ENCODE results near the gene TRAK1. TPM values are rescaled to one million over a fixed set of nuclear protein-coding genes. Genes with fewer than 3 reads are reported as not detected.

Gene TRAK1
- polyA plus RNA-seq, 1 donor (not counting 4 experiments of a cell fraction or from before 2014, with no cell fraction given), result 58.2 TPM

- Histone ChIP-seq H3K4me3 (ENCODE audit: control insufficient read depth in 2 of 3, extremely low read depth in 1 of 3, insufficient read depth in 2 of 3, low read depth in 1 of 3, low read length in 3 of 3) (no peak overlapping the region), H3K9me3 (ENCODE audit: control insufficient read depth, low read depth, low read length) (no peaks in the 10 kb centered on the region), H3K36me3 (ENCODE audit: control insufficient read depth in 2 of 2, extremely low read depth in 1 of 2, insufficient read depth in 2 of 2, low read length in 2 of 2) (peaks cover 27 to 38% of the 10 kb centered on the region in 2 experiments), H3K9me1 (ENCODE audit: control insufficient read depth, extremely low read depth, insufficient read depth, low read length) (peaks cover 2% of the 10 kb centered on the region), H3K27me3 (ENCODE audit: control insufficient read depth, extremely low read depth, insufficient read depth, low read length) (no peaks in the 10 kb centered on the region), H4K20me1 (ENCODE audit: control insufficient read depth, extremely low read depth, insufficient read depth, low read length) (peaks cover 13% of the 10 kb centered on the region), H3K79me2 (ENCODE audit: control insufficient read depth, insufficient read depth, low read length) (peaks cover 20% of the 10 kb centered on the region), H3K4me2 (ENCODE audit: control insufficient read depth, extremely low read depth, insufficient read depth, low read depth, low read length) (no peak overlapping the region), H2AFZ (ENCODE audit: control insufficient read depth, low read length) (no peak overlapping the region), H3K9ac (ENCODE audit: control insufficient read depth, extremely low read depth, insufficient read depth, low read length) (no peak overlapping the region), H3K4me1 (ENCODE audit: control insufficient read depth, extremely low read depth, insufficient read depth, low read length) (no peaks in the 10 kb centered on the region), H3K27ac (ENCODE audit: control insufficient read depth, insufficient read depth, low read length) (no peak overlapping the region)
- FAIRE-seq, result no peak
- TF ChIP-seq EZH2 (IDR thresholded peaks at IDR 0.05; ENCODE audit: low read length), result no peak
- no peak for TF ChIP-seq CTCF (optimal IDR thresholded peaks at IDR 0.05 in 1 of 3, IDR thresholded peaks at IDR 0.05 in 1 of 3, conservative IDR thresholded peaks at IDR 0.05 in 1 of 3; ENCODE audit: extremely low read depth in 1 of 3, insufficient read depth in 2 of 3, low read length in 3 of 3)
- dilution Hi-C loops (cut with MboI; ENCODE audit: extremely low pct_ligation_motif_present, low sequenced_read_pairs), result loop anchor here (10.0 kb wide), 1 partner anchor 68 kb away; no protein-coding TSS in a partner anchor
- no peak for DNase-seq (ENCODE audit: low read depth, low spot score)
Measured at GRCh38 chr3:42192334-42193200, 101.4 kb downstream of the TRAK1 start.

- FAIRE-seq, result no peak
Measured at GRCh38 chr3:42194943-42195510, 103.9 kb downstream of the TRAK1 start.

More at GRCh38 chr3:42194943-42195510, 103.9 kb downstream of the TRAK1 start:
- peaks cover 2% of the 10 kb centered on the region for H3K9me1 ChIP-seq (ENCODE audit: control insufficient read depth, extremely low read depth, insufficient read depth, low read length)
- no peak overlapping the region for H3K4me3 ChIP-seq (ENCODE audit: control insufficient read depth in 2 of 3, extremely low read depth in 1 of 3, insufficient read depth in 2 of 3, low read depth in 1 of 3, low read length in 3 of 3)
- H3K9me3 ChIP-seq (ENCODE audit: control insufficient read depth, low read depth, low read length), result no peaks in the 10 kb centered on the region
- DNase-seq (ENCODE audit: low read depth, low spot score), result no peak
- H4K20me1 ChIP-seq (ENCODE audit: control insufficient read depth, extremely low read depth, insufficient read depth, low read length), result peaks cover 13% of the 10 kb centered on the region
- TF ChIP-seq EZH2 (IDR thresholded peaks at IDR 0.05; ENCODE audit: low read length) (no peak), CTCF (optimal IDR thresholded peaks at IDR 0.05 in 1 of 3, IDR thresholded peaks at IDR 0.05 in 1 of 3, conservative IDR thresholded peaks at IDR 0.05 in 1 of 3; ENCODE audit: extremely low read depth in 1 of 3, insufficient read depth in 2 of 3, low read length in 3 of 3) (no peak)
- peaks cover 44 to 52% of the 10 kb centered on the region in 2 experiments for H3K36me3 ChIP-seq (ENCODE audit: control insufficient read depth in 2 of 2, extremely low read depth in 1 of 2, insufficient read depth in 2 of 2, low read length in 2 of 2)
- H3K27ac ChIP-seq (ENCODE audit: control insufficient read depth, insufficient read depth, low read length), result no peak overlapping the region
- H3K4me1 ChIP-seq (ENCODE audit: control insufficient read depth, extremely low read depth, insufficient read depth, low read length), result no peaks in the 10 kb centered on the region
- dilution Hi-C loops (cut with MboI; ENCODE audit: extremely low pct_ligation_motif_present, low sequenced_read_pairs), result loop anchor here (10.0 kb wide), 1 partner anchor 70 kb away; no protein-coding TSS in a partner anchor
- no peaks in the 10 kb centered on the region for H3K27me3 ChIP-seq (ENCODE audit: control insufficient read depth, extremely low read depth, insufficient read depth, low read length)
- no peak overlapping the region for H2AFZ ChIP-seq (ENCODE audit: control insufficient read depth, low read length)
- H3K79me2 ChIP-seq (ENCODE audit: control insufficient read depth, insufficient read depth, low read length), result peaks cover 14% of the 10 kb centered on the region
- H3K9ac ChIP-seq (ENCODE audit: control insufficient read depth, extremely low read depth, insufficient read depth, low read length), result no peak overlapping the region
- no peak overlapping the region for H3K4me2 ChIP-seq (ENCODE audit: control insufficient read depth, extremely low read depth, insufficient read depth, low read depth, low read length)
